Body of pancreas (tissue), 4 donors: ENCODE measurements around the gene EHMT1.

Experiments used
- CTCF ChIP-seq, 7 experiments: fragments of 450-650 bp in 4 of 7; fragments of 200-600 bp in 3 of 7; sonication (generic) in 3 of 7; IDR thresholded peaks; one replicate each; pipeline ENCODE4 v1.5.1; 2016 to 2019; ENCODE audit warnings: antibody characterized with exemption in 7 of 7
- POLR2A ChIP-seq, 3 donors: fragments of 450-650 bp; IDR thresholded peaks; one replicate each; pipeline ENCODE4 v1.6.1; 2016; ENCODE audit warnings: antibody characterized with exemption in 3 of 3, mild to moderate bottlenecking in 2 of 3

DNA sequence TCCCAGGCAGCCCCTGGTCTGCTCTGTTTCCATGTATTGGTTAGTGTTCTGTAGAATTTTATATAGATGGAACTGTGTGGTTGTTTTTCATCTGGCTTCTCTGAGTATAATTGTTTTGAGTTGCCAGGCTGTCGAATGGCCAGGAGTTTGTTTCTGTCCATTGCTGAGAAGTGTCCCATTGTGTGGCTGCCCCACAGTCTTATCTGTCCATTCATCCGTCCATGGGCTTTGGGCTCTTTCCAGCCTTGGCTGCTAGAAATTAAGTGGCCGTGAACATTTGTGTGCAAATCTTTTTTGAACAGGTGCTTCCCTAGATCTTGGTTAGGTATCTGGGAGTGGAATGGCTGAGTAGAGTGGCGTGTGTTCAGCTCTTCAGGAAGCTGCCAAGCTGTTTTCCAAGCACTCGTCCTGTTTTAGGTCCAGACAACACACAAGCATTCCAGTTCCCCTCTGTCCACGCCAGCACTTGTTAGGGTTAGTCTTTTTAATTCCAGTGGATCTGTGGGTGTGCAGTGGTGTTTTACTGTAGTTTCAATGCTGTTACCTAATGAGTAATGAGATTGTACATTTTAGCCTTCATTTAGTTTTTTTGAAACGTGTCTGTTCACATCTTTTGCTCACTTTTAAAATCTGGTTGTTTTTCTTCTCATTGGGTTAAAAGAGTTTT, 136.6 kb downstream of the EHMT1 start:
- no peak for TF ChIP-seq POLR2A (IDR thresholded peaks at IDR 0.05)
- no peak for TF ChIP-seq CTCF (IDR thresholded peaks at IDR 0.05)
